A673 (cell line): ENCODE data around the gene TXNDC9. TPM values are rescaled to one million over a fixed set of nuclear protein-coding genes. Genes with fewer than 3 reads are reported as not detected.
"Not testable (repeated sequence)": the region's sequence is repeated elsewhere in the genome, so short reads cannot be mapped to it uniquely, and the experiment has no call there.

Experiments used
- BruUV-seq: library from RNA; stranded (reverse); fragments of 400-500 nt; replicated peaks from 2 replicates; lab custom pipeline; 2021; lab: Mats Ljungman, UMichigan
- CTCF ChIA-PET: fragments of 300-600 bp; sonication (Branson Sonifier 250); formaldehyde crosslinking; loops from one replicate; lab custom pipeline; 2022; ENCODE audit warnings: antibody characterized with exemption; lab: Charles Lee
- POLR2A ChIA-PET: fragments of 300-600 bp; sonication (Branson Sonifier 250); formaldehyde crosslinking; loops from one replicate; lab custom pipeline; 2022; ENCODE audit warnings: antibody characterized with exemption; ENCODE audit not compliant: low non-redundant PET; lab: Charles Lee
- DNase-seq: peaks from one replicate; pipeline ENCODE4 v3.0.0-alpha.2; 2015; ENCODE audit warnings: low spot score
- H3K27ac ChIP-seq: fragments of 200-600 bp; sonication (generic); 2 replicates; pipeline ENCODE4 v1.5.1; 2016; ENCODE audit warnings: mixed run types, low read depth, mild to moderate bottlenecking, mixed read lengths, antibody characterized with exemption, low read length; ENCODE audit not compliant: poor library complexity, severe bottlenecking
- H3K27me3 ChIP-seq: fragments of 200-600 bp; sonication (generic); replicated peaks from 2 replicates; pipeline ENCODE4 v1.6.1; 2017; ENCODE audit warnings: mixed run types, low read depth, mild to moderate bottlenecking, mixed read lengths, antibody characterized with exemption, low read length; ENCODE audit not compliant: insufficient read depth, poor library complexity
- H3K36me3 ChIP-seq: fragments of 200-600 bp; sonication (generic); 2 replicates; pipeline ENCODE4 v1.6.1; 2016; ENCODE audit warnings: mixed run types, mild to moderate bottlenecking, mixed read lengths, antibody characterized with exemption, low read length; ENCODE audit not compliant: insufficient read depth, poor library complexity, severe bottlenecking
- H3K4me1 ChIP-seq: fragments of 200-600 bp; sonication (generic); 2 replicates; pipeline ENCODE4 v1.6.1; 2017; ENCODE audit warnings: mixed run types, mild to moderate bottlenecking, mixed read lengths, antibody characterized with exemption, low read length; ENCODE audit not compliant: insufficient read depth, poor library complexity, severe bottlenecking
- H3K4me3 ChIP-seq: fragments of 200-600 bp; sonication (generic); 2 replicates; pipeline ENCODE4 v1.5.1; 2016; ENCODE audit warnings: low read depth, mixed run types, mild to moderate bottlenecking, mixed read lengths, low read length; ENCODE audit not compliant: poor library complexity, severe bottlenecking
- H3K9me3 ChIP-seq: fragments of 200-600 bp; sonication (generic); 2 replicates; pipeline ENCODE4 v1.6.1; 2016; ENCODE audit warnings: mixed run types, low read depth, mild to moderate bottlenecking, mixed read lengths, antibody characterized with exemption, low read length; ENCODE audit not compliant: poor library complexity, severe bottlenecking
- CTCF ChIP-seq: fragments of 300-800, 200-600 bp; sonication (generic); conservative IDR thresholded peaks from 2 replicates; pipeline ENCODE4 v1.5.1; 2017; ENCODE audit warnings: low read depth, mild to moderate bottlenecking, antibody characterized with exemption, low read length, moderate library complexity, mixed read lengths
- EZH2 ChIP-seq: fragments of 200-600 bp; sonication (generic); IDR thresholded peaks from 2 replicates; pipeline ENCODE4 v1.6.1; 2017; ENCODE audit warnings: borderline replicate concordance, low read depth, mild to moderate bottlenecking, mixed read lengths, antibody characterized with exemption, low read length; ENCODE audit not compliant: poor library complexity, severe bottlenecking
- intact Hi-C: fragments of 100-400 bp; cut with micrococcal nuclease; formaldehyde crosslinking; loops from one replicate; pipeline ENCODE4 v1.10.0; 2022; ENCODE audit not compliant: unreplicated experiment
- total RNA-seq: library from RNA; stranded (reverse); gene quantifications from 2 replicates; pipeline ENCODE4 v1.2.3, GENCODE V29; 2021

Gene TXNDC9
- total RNA-seq, 1 experiment from 2014 or later, result 43.0 TPM

- no TSS peak for BruUV-seq
- ChIA-PET CTCF (interaction anchor here (0.7 kb wide), 1 partner anchor 494 kb away, joined by 4 read pairs; no protein-coding TSS in a partner anchor), POLR2A (no interaction called here)
- Histone ChIP-seq H3K4me1 (no peaks in the 10 kb centered on the region), H3K4me3 (no peak overlapping the region), H3K36me3 (peaks cover 79% of the 10 kb centered on the region), H3K9me3 (no peaks in the 10 kb centered on the region), H3K27ac (no peak overlapping the region), H3K27me3 (no peaks in the 10 kb centered on the region)
- intact Hi-C loops, result no loop called here
- no peak for DNase-seq
- no peak for TF ChIP-seq CTCF
- no peak for TF ChIP-seq EZH2
These were observed 37.0 kb upstream of the TXNDC9 start for GRCh38 chr2:99373144-99373543.

GRCh38 chr2:99368854-99369253 lies 32.7 kb upstream of the TXNDC9 start:
- H3K4me3 ChIP-seq, CTCF ChIA-PET, H3K27ac ChIP-seq, BruUV-seq, DNase-seq, intact Hi-C loops, POLR2A ChIA-PET, H3K9me3 ChIP-seq, H3K4me1 ChIP-seq, H3K27me3 ChIP-seq: not testable (repeated sequence)
- H3K36me3 ChIP-seq, result peaks cover 83% of the 10 kb centered on the region

- Histone ChIP-seq H3K27me3 (no peaks in the 10 kb centered on the region), H3K36me3 (peaks cover 75% of the 10 kb centered on the region), H3K4me1 (no peaks in the 10 kb centered on the region), H3K4me3 (no peak overlapping the region), H3K9me3 (no peaks in the 10 kb centered on the region), H3K27ac (no peak overlapping the region)
- CTCF ChIA-PET, result interaction anchor here (0.6 kb wide), 1 partner anchor 32 kb away, joined by 3 read pairs; no protein-coding TSS in a partner anchor
- BruUV-seq, result no TSS peak
- DNase-seq, result no peak
- intact Hi-C loops, result no loop called here
- TF ChIP-seq CTCF (no peak), EZH2 (no peak)
- POLR2A ChIA-PET, result no interaction called here
These were observed 29.5 kb upstream of the TXNDC9 start for GRCh38 chr2:99365661-99366060.

- Histone ChIP-seq H3K4me1 (no peaks in the 10 kb centered on the region), H3K9me3 (no peaks in the 10 kb centered on the region), H3K36me3 (peaks cover 6% of the 10 kb centered on the region), H3K4me3 (no peak overlapping the region), H3K27ac (no peak overlapping the region), H3K27me3 (no peaks in the 10 kb centered on the region)
- TF ChIP-seq EZH2 (no peak), CTCF (no peak)
- CTCF ChIA-PET, result no interaction called here
- intact Hi-C loops, result no loop called here
- POLR2A ChIA-PET, result no interaction called here
- DNase-seq, result no peak
- no TSS peak for BruUV-seq
These were observed 20.7 kb upstream of the TXNDC9 start for GRCh38 chr2:99356853-99357252.

- not testable (repeated sequence) for H3K4me1 ChIP-seq
These were observed 18.7 kb upstream of the TXNDC9 start for GRCh38 chr2:99354825-99355224.

More at GRCh38 chr2:99354825-99355224, 18.7 kb upstream of the TXNDC9 start:
- H3K9me3 ChIP-seq, H3K27me3 ChIP-seq, POLR2A ChIA-PET, H3K36me3 ChIP-seq, DNase-seq, intact Hi-C loops, CTCF ChIA-PET, H3K4me3 ChIP-seq, BruUV-seq, H3K27ac ChIP-seq: not testable (repeated sequence)
